ENCODE data around the gene RALGPS2.
"Not testable (repeated sequence)": the region's sequence is repeated elsewhere in the genome, so short reads cannot be mapped to it uniquely, and the experiment has no call there.

DNA sequence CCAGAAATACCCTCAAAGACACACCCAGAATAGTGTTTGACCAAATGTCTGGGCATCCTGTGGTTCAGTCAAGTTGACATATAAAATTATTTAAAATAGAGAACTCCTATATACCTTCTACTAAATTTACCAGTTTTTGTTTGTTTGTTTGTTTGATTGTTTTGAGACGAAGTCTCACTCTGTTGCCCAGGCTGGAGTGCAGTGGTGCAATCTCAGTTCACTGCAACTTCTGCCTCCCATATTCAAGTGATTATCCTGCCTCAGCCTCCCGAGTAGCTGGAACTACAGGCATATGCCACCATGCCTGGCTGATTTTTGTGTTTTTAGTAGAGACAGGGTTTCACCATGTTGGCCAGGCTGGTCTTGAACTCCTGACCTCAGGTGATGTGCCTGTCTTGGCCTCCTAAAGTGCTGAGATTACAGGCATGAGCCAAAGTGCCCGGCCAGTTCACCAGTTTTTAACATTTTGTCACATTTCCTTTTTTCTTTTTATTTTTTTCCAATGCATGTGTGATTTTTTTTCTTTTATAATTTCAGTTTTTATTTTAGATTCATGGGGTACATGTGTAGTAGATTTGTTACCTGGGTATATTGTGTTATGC, 29.7 kb downstream of the RALGPS2 start:
- TF ChIP-seq POLR2AphosphoS5, EP300, CTCF, POLR2A (IDR thresholded peaks at IDR 0.05): not testable (repeated sequence)

All from sigmoid colon (tissue), 4 donors.